T-cell (primary cell): Measurements from ENCODE around the gene SMIM41. TPM values are rescaled to one million over a fixed set of nuclear protein-coding genes. Genes with fewer than 3 reads are reported as not detected.
A peak's percentile ranks its signal among the peaks of the same experiment; 100 is the strongest.

ENCODE experiments used
- ATAC-seq, 4 experiments: fragments of 200-7000 bp in 3 of 4; fragments of 150-1000 bp in 1 of 4; cut with Tn5 transposase; replicated peaks in 1 of 4; 1 replicate in 3 of 4; 2 replicates in 1 of 4; pipeline ENCODE4 v1.10.0; 2021; ENCODE audit warnings: moderate library complexity in 3 of 4, mild to moderate bottlenecking in 2 of 4, moderate number of reproducible peaks in 1 of 4
- CTCF ChIA-PET, 2 donors: fragments of 300-600 bp; sonication (Branson Sonifier 250); formaldehyde crosslinking; loops; one replicate each; lab custom pipeline; 2022; ENCODE audit warnings: antibody characterized with exemption in 2 of 2; lab: Charles Lee
- POLR2A ChIA-PET, 2 donors: fragments of 300-600 bp; sonication (Branson Sonifier 250); formaldehyde crosslinking; loops; one replicate each; lab custom pipeline; 2022; ENCODE audit warnings: antibody characterized with exemption in 2 of 2; lab: Charles Lee
- DNase-seq, 35 experiments: peaks; one replicate each; pipeline versions ENCODE4 v3.0.0 to v3.0.0-alpha.2; 2013 to 2023
- H3K27ac ChIP-seq: one replicate; pipeline ENCODE4 v1.5.1; 2013; ENCODE audit warnings: low read length
- H3K27me3 ChIP-seq, 2 experiments: replicated peaks in 1 of 2; 1 replicate in 1 of 2; 2 replicates in 1 of 2; pipeline versions ENCODE4 v1.6.1 to v1.7.0; 2013; ENCODE audit warnings: low read length in 1 of 2, mixed read lengths in 1 of 2; ENCODE audit not compliant: control insufficient read depth in 2 of 2, insufficient read depth in 2 of 2; ENCODE audit errors: extremely low read depth in 1 of 2
- H3K36me3 ChIP-seq, 2 donors: 1 replicate in 1 of 2; 2 replicates in 1 of 2; pipeline versions ENCODE4 v1.6.1 to v1.7.0; 2013; ENCODE audit warnings: low read length in 1 of 2; ENCODE audit not compliant: control insufficient read depth in 2 of 2, insufficient read depth in 1 of 2; ENCODE audit errors: extremely low read depth in 1 of 2
- H3K4me1 ChIP-seq, 2 experiments: 1 replicate in 1 of 2; 2 replicates in 1 of 2; pipeline versions ENCODE4 v1.6.1 to v1.7.0; 2013; ENCODE audit warnings: low read length in 2 of 2, mixed read lengths in 1 of 2; ENCODE audit not compliant: insufficient read depth in 2 of 2, control insufficient read depth in 1 of 2; ENCODE audit errors: extremely low read depth in 1 of 2
- H3K4me3 ChIP-seq, 2 donors: 1 replicate in 1 of 2; 2 replicates in 1 of 2; pipeline versions ENCODE4 v1.5.1 to v1.7.0; 2013; ENCODE audit warnings: mild to moderate bottlenecking in 2 of 2, low read length in 1 of 2, moderate library complexity in 1 of 2; ENCODE audit not compliant: control insufficient read depth in 1 of 2; ENCODE audit errors: extremely low read depth in 1 of 2
- H3K9me3 ChIP-seq: 2 replicates; pipeline ENCODE4 v1.7.0; 2013
- H3K27ac Mint-ChIP-seq, 2 donors: one replicate each; pipeline ENCODE4 v1.8.0; 2020 to 2021; ENCODE audit warnings: mild to moderate bottlenecking in 2 of 2, mixed read lengths in 2 of 2
- H3K27me3 Mint-ChIP-seq, 2 donors: one replicate each; pipeline ENCODE4 v1.8.0; 2021 to 2022; ENCODE audit warnings: mixed read lengths in 2 of 2
- H3K36me3 Mint-ChIP-seq: one replicate; pipeline ENCODE4 v1.8.0; 2021; ENCODE audit warnings: mixed read lengths
- H3K4me1 Mint-ChIP-seq, 3 donors: one replicate each; pipeline ENCODE4 v1.8.0; 2020 to 2022; ENCODE audit warnings: mixed read lengths in 3 of 3, mild to moderate bottlenecking in 1 of 3
- H3K4me3 Mint-ChIP-seq, 3 donors: one replicate each; pipeline ENCODE4 v1.8.0; 2020 to 2022; ENCODE audit warnings: mild to moderate bottlenecking in 3 of 3, mixed read lengths in 3 of 3, moderate library complexity in 3 of 3
- H3K9me3 Mint-ChIP-seq, 3 donors: one replicate each; pipeline ENCODE4 v1.8.0; 2020 to 2022; ENCODE audit warnings: mixed read lengths in 3 of 3
- WGBS: methylation state at CpG from one replicate; pipeline ENCODE4 v1.1.5; 2013; ENCODE audit warnings: missing lambda C conversion rate; ENCODE audit not compliant: insufficient coverage; 5-methylcytosine and 5-hydroxymethylcytosine counted together
- total RNA-seq, 35 experiments: library from RNA in 6 of 35; stranded (reverse) in 6 of 35; fragments of 120-200 nt in 1 of 35; gene quantifications; one replicate each; pipeline versions ENCODE4 v1.2.1 to v1.2.4 and lab custom pipeline; 2013 to 2026

Gene SMIM41
- total RNA-seq, 5 donors from 2014 or later (not counting 1 experiment from before 2014, with no cell fraction given) = 0.41 TPM; not detected in 4

GRCh38 chr12:52156757-52157565 is 77.5 kb downstream of the SMIM41 start:
- DNase-seq (peak; percentile 26 to 82 (median 59)), ATAC-seq (peak; percentile 28 to 49 (median 42))
- Histone ChIP-seq H3K27me3 (peaks cover 0 to 12% of the 10 kb centered on the region in 2 experiments), H3K4me3 (no peak overlapping the region), H3K4me1 (peaks cover 22 to 54% of the 10 kb centered on the region in 2 experiments), H3K36me3 (no peaks in the 10 kb centered on the region), H3K27ac (no peak overlapping the region), H3K9me3 (no peaks in the 10 kb centered on the region)
- no peaks in the 10 kb centered on the region for H3K27me3 Mint-ChIP-seq
- no peak overlapping the region for H3K27ac Mint-ChIP-seq
- ChIA-PET POLR2A (no interaction called here), CTCF (interaction anchor here (0.5 to 2.3 kb wide), 9 partner anchors 49 to 823 kb away, joined by 3 to 8 read pairs (median 4); no protein-coding TSS in a partner anchor)
- WGBS = 80% methylated on average over 5 of the region's 15 CpGs
- peaks cover 28 to 62% (median 43%) of the 10 kb centered on the region in 3 donors for H3K4me1 Mint-ChIP-seq
- no peak overlapping the region for H3K4me3 Mint-ChIP-seq
- no peaks in the 10 kb centered on the region for H3K36me3 Mint-ChIP-seq
- no peaks in the 10 kb centered on the region for H3K9me3 Mint-ChIP-seq

GRCh38 chr12:52157566-52158150 is 78.2 kb downstream of the SMIM41 start:
- Histone ChIP-seq H3K27me3 (peaks cover 0 to 9% of the 10 kb centered on the region in 2 experiments), H3K9me3 (no peaks in the 10 kb centered on the region), H3K4me3 (no peak overlapping the region), H3K27ac (no peak overlapping the region), H3K36me3 (no peaks in the 10 kb centered on the region), H3K4me1 (peaks cover 23 to 57% of the 10 kb centered on the region in 2 experiments)
- Mint-ChIP-seq H3K4me1 (peaks cover 30 to 68% (median 48%) of the 10 kb centered on the region in 3 donors), H3K27me3 (no peaks in the 10 kb centered on the region), H3K27ac (no peak overlapping the region), H3K9me3 (no peaks in the 10 kb centered on the region), H3K4me3 (no peak overlapping the region), H3K36me3 (no peaks in the 10 kb centered on the region)
- ATAC-seq = no peak
- 80% methylated on average over 1 of the region's 5 CpGs for WGBS
- no peak for DNase-seq
- CTCF ChIA-PET = interaction anchor here (1.4 to 2.3 kb wide), 4 partner anchors 169 to 823 kb away, joined by 4 to 8 read pairs (median 4); no protein-coding TSS in a partner anchor
- POLR2A ChIA-PET = no interaction called here

Other genes with a start within 250 kb of the SMIM41 start
- gene FIGNL2, start 231.0 kb upstream of the SMIM41 start, total RNA-seq = 1 to 10 TPM; 1.3 to 2.0 (median 1.6) TPM
- not detected for gene ANKRD33, start 191.6 kb upstream of the SMIM41 start, total RNA-seq
- gene ACVRL1, start 172.2 kb upstream of the SMIM41 start, total RNA-seq = under 1 TPM in 3 of 5 donors, not detected in 2; 0.16 to 0.58 (median 0.23) TPM
- gene ACVR1B, start 128.0 kb upstream of the SMIM41 start, total RNA-seq = 10 to 100 TPM in 4 of 5 donors, 1 to 10 TPM in 1; 9.0 to 12.6 (median 11.8) TPM
- 100 to 1,000 TPM in 2 of 5 donors, 10 to 100 TPM in 3; 31.7 to 480 (median 38.4) TPM for gene TAMALIN, start 72.8 kb upstream of the SMIM41 start, total RNA-seq
- 100 to 1,000 TPM in 1 of 5 donors, 10 to 100 TPM in 1, 1 to 10 TPM in 3; 5.9 to 103 (median 7.3) TPM for gene NR4A1, start 28.3 kb upstream of the SMIM41 start, total RNA-seq
- 10 to 100 TPM; 24.8 to 30.3 (median 25.9) TPM for gene ATG101, start 9.7 kb upstream of the SMIM41 start, total RNA-seq
- under 1 TPM in 2 of 5 donors, not detected in 3; 0.09 to 0.12 TPM for gene KRT80, start 112.3 kb downstream of the SMIM41 start, total RNA-seq
- 1 to 10 TPM in 3 of 5 donors, not detected in 2; 2.7 to 3.8 (median 3.3) TPM for gene KRT7, start 153.5 kb downstream of the SMIM41 start, total RNA-seq
- under 1 TPM in 1 of 5 donors, not detected in 4; 0.35 TPM for gene KRT86, start 194.9 kb downstream of the SMIM41 start, total RNA-seq
- 1 to 10 TPM in 1 of 5 donors, under 1 TPM in 2, not detected in 2; 0.30 to 1.0 (median 0.76) TPM for gene KRT81, start 211.8 kb downstream of the SMIM41 start, total RNA-seq
- not detected for gene KRT83, start 241.7 kb downstream of the SMIM41 start, total RNA-seq